ENCODE results near the gene TUBG1. TPM values are rescaled to one million over a fixed set of nuclear protein-coding genes. Genes with fewer than 3 reads are reported as not detected.
A peak's percentile ranks its signal among the peaks of the same experiment; 100 is the strongest.

TUBG1 gene
- total RNA-seq (10 to 100 TPM; 42.6 to 63.2 TPM), polyA plus RNA-seq (ENCODE audit: insufficient read length in 6 of 6) (10 to 100 TPM; 31.5 to 42.4 (median 37.2) TPM)
- long read RNA-seq, donor 1, transcript TUBG1-201 (11 exons, 1,611 nt), result major isoform, 11 of 28 reads
- long read RNA-seq, donor 1, partial matches to known transcripts, result 17 of 28 reads
- long read RNA-seq, donor 1, other reads (novel, unspliced or antisense), result 0 of 28 reads
- long read RNA-seq, donor 2, transcript TUBG1-201 (11 exons, 1,611 nt), result major isoform, 11 of 24 reads
- long read RNA-seq, donor 2, partial matches to known transcripts, result 13 of 24 reads
- long read RNA-seq, donor 2, other reads (novel, unspliced or antisense), result 0 of 24 reads
- long read RNA-seq, donor 3, transcript TUBG1-201 (11 exons, 1,611 nt), result major isoform, 22 of 29 reads
- long read RNA-seq, donor 3, partial matches to known transcripts, result 7 of 29 reads
- long read RNA-seq, donor 3, other reads (novel, unspliced or antisense), result 0 of 29 reads
- long read RNA-seq, donor 4, transcript TUBG1-201 (11 exons, 1,611 nt), result major isoform, 41 of 45 reads
- long read RNA-seq, donor 4, partial matches to known transcripts, result 3 of 45 reads
- long read RNA-seq, donor 4, other reads (novel, unspliced or antisense), result 1 of 45 reads
- long read RNA-seq, donor 5, transcript TUBG1-201 (11 exons, 1,611 nt), result major isoform, 5 of 18 reads
- long read RNA-seq, donor 5, partial matches to known transcripts, result 13 of 18 reads
- long read RNA-seq, donor 5, other reads (novel, unspliced or antisense), result 0 of 18 reads
- long read RNA-seq, donor 6, transcript TUBG1-201 (11 exons, 1,611 nt), result major isoform, 14 of 22 reads
- long read RNA-seq, donor 6, partial matches to known transcripts, result 7 of 22 reads
- long read RNA-seq, donor 6, other reads (novel, unspliced or antisense), result 0 of 22 reads
- long read RNA-seq, donor 7, partial matches to known transcripts, result 5 of 8 reads
- long read RNA-seq, donor 7, other reads (novel, unspliced or antisense), result 0 of 8 reads
- long read RNA-seq, donor 8, transcript TUBG1-201 (11 exons, 1,611 nt), result major isoform, 7 of 19 reads
- long read RNA-seq, donor 8, partial matches to known transcripts, result 12 of 19 reads
- long read RNA-seq, donor 8, other reads (novel, unspliced or antisense), result 0 of 19 reads
- long read RNA-seq, donor 9, partial matches to known transcripts, result 0 of 1 reads
- long read RNA-seq, donor 9, other reads (novel, unspliced or antisense), result 0 of 1 reads
- long read RNA-seq, donor 10, transcript TUBG1-201 (11 exons, 1,611 nt), result major isoform, 133 of 146 reads
- long read RNA-seq, donor 10, partial matches to known transcripts, result 4 of 146 reads
- long read RNA-seq, donor 10, other reads (novel, unspliced or antisense), result 9 of 146 reads
- long read RNA-seq, donor 11, result 0 reads
- long read RNA-seq, donor 12, transcript TUBG1-201 (11 exons, 1,611 nt), result major isoform, 9 of 15 reads
- long read RNA-seq, donor 12, partial matches to known transcripts, result 6 of 15 reads
- long read RNA-seq, donor 12, other reads (novel, unspliced or antisense), result 0 of 15 reads

DNA sequence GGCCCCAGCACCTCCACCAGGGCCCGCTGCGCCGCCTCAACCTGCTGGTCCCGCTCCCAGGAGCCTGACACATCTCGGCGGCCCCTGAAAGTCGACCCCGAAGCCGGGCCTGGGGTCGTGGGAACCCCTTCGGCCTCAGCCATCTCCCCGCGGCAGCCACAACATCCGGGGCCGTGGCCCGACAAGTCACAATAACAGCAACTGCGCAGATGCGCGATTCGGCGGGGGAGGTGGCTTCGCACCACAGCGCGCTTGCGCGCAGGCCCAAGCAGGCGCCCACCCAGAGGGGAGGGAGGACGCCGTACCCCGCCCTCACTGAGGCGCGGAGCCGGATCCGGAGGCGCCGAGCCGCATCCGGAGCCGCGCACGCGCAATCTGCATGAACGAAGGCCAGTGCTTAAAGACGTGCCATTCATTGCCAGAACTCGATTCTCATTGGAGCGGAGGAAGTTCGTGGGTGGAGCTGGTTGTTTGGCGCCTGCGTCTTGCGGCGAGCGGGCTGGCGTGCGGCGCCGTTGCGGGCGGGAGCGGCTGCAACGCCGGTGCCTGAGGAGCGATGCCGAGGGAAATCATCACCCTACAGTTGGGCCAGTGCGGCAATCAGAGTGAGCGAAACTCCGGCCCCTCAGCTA lies at the start of gene TUBG1, which contains the start of gene RETREG3:
Gene TUBG1 (plus strand): TSS at position 502 of the 632 bp plus-strand sequence. CDS start 55 bp downstream, at position 557.
Gene RETREG3 (minus strand): TSS at position 193 of the 632 bp plus-strand sequence. CDS start 50 bp downstream, at position 143.
- ATAC-seq, result peak; percentile 97
- Histone ChIP-seq H3K36me3 (peaks cover 0 to 28% of the 10 kb centered on the region in 2 donors), H3K4me3 (peak within 1 kb of the TSS; percentile 96 to 99), H3K27me3 (no peaks in the 10 kb centered on the region), H3K27ac (peak within 1 kb of the TSS; percentile 93 to 95), H3K9me3 (no peaks in the 10 kb centered on the region), H3K4me1 (peaks cover 12 to 51% of the 10 kb centered on the region in 2 donors)
- TF ChIP-seq CTCF (IDR thresholded peaks at IDR 0.05), result no peak
- intact Hi-C loops (cut with DNase I), result no loop called here
- peak; percentile 99 to 100 (median 100) for DNase-seq

DNA sequence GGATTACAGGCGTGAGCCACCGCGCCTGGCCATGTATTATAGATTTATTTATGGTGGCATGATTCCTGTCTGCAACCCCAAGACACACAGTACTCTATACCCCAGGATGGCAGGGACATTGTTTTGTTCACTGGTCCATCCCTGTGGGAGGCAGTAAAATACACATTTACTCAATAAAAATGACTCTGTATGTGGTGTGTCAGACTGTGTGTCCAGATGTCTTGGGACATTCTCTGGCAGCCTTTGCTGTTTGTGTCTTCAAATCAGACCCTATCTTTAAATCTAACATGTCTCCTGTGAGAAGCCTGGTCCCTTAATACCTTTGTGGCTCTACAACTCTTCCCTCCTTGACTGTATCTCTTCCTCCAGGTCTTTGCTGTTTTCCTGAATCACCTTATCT lies 49.2 kb upstream of the TUBG1 start:
- Histone ChIP-seq H3K27me3 (no peaks in the 10 kb centered on the region), H3K4me3 (no peak overlapping the region), H3K9me3 (no peaks in the 10 kb centered on the region), H3K27ac (no peak overlapping the region), H3K36me3 (peaks cover 0 to 12% of the 10 kb centered on the region in 2 donors), H3K4me1 (peaks cover 20 to 39% of the 10 kb centered on the region in 2 donors)
- ATAC-seq (no peak), DNase-seq (no peak)
- no peak for TF ChIP-seq CTCF (IDR thresholded peaks at IDR 0.05)
- intact Hi-C loops (cut with DNase I), result no loop called here

- peak; percentile 93 to 97 (median 96) for DNase-seq
- intact Hi-C loops (cut with DNase I), result no loop called here
- H3K9me3 ChIP-seq, result no peaks in the 10 kb centered on the region
- TF ChIP-seq CTCF (IDR thresholded peaks at IDR 0.05), result peak in 1 of 2 donors; percentile 12
- peaks cover 26 to 48% of the 10 kb centered on the region in 2 donors for H3K4me1 ChIP-seq
- no peaks in the 10 kb centered on the region for H3K27me3 ChIP-seq
- peaks cover 0 to 21% of the 10 kb centered on the region in 2 donors for H3K36me3 ChIP-seq
- peak; percentile 77 for ATAC-seq
- peak within 1 kb of the TSS; percentile 69 to 96 for H3K4me3 ChIP-seq
- H3K27ac ChIP-seq, result peak within 1 kb of the TSS; percentile 79 to 93
These were observed 47.5 kb upstream of the TUBG1 start, which contains the start of gene COASY for GRCh38 chr17:42561897-42562387. Gene COASY, plus strand, starts transcription at chr17:42562148. Its CDS starts 475 bp downstream, at chr17:42562623.
